Fibroblast of skin of left biceps (primary cell): ENCODE data around the gene GTF2F2.
"Not testable (repeated sequence)": the region's sequence is repeated elsewhere in the genome, so short reads cannot be mapped to it uniquely, and the experiment has no call there.

Experiments
- DNase-seq, 2 experiments: peaks; one replicate each; pipeline ENCODE4 v3.0.0-alpha.2; 2013; ENCODE audit warnings: low read depth in 2 of 2

Gene GTF2F2

DNA sequence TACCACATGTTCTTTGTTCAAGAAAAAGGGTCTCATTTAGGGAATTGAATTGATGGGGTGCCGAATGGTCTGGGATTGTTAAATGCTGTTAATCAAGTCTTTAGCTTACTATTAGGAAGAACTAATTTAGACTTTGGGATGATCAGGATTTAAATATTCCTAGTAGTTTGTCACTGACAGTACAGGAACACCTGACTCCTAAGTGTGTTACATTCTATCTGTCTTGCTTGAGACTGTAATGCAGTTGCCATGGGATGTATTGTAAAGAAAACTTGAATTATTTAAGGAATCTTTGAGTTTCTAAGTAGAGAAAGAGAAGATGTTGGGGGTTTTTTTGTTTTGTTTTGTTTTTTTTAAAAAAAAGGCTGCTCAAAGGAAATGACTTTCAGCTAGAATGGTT, 98.4 kb downstream of the GTF2F2 start:
- no peak for DNase-seq

DNA sequence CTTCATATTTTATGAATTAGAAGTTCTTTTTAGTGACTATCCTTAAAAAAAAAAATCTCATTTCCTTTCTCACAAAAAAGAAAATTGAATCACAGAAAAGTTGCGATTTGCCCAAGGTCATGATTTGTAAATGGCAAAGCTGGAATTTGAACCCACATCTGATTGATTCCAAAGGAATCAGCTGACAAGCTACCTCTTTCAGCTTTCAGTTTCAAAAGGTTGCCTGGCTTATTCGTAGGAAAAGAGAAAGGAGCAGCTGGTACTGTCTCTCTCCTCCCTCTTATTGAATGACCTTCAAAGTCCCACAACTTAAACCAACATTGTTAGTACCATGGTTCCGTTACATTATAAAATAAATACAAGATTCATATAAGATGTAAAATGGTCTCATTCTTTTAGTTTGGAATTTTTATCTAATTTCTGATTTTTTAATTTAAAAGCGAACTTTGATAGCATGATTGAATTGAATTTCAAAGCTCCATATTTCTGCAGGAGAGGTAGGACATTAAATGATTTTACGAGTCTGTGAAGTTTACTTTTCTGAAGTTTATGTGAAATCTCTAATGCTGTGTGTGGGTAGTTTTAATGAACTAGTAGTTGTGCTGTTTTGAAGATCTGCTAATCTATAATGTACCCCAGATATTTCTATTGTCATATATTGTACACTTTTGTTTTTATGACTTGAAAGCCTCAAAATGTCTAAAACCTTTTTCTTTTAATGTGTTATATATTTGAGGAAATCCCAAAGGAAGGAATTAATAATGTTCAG, 99.0 kb downstream of the GTF2F2 start:
- DNase-seq, result no peak

DNA sequence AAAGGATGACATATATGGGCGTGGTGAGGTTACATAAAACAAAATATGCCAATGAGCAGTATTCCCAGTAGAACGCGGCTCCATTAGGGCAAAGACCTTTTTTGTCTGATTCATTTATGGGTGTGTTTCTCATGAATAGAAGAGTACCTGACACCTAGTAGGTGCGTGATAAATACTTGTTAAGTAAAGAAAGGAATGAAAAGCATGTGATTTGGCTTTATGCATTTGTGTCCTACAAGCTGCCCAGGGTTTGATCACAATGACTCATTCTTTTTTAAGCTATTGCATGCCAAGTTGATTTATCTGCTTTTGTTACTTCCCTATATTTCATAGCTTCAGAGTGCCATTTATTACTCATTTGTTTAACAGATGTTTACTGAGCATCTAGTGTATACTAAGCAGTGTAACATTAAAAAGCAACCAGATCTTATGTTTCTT, 99.6 kb downstream of the GTF2F2 start:
- DNase-seq, result peak in 1 of 2 experiments; percentile 47

DNA sequence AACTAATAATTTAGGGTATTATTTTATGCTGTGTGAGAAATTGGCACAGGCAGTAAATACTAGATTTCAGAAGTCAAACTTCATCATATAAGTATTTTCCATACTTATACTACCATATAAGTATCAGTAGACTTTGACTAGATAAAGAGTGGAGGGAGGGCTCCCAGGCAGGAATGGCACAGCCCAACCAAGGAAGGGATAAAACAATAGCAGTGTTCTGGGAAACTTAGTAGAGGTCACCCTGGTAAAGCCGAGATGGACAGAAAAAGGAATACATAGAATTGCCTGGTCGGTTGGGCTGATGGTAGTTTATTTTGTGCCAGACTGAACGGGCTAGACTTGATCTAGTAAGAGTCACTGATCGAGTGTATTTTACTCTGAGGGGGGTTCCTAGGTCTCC, 100.1 kb downstream of the GTF2F2 start:
- no peak for DNase-seq

DNA sequence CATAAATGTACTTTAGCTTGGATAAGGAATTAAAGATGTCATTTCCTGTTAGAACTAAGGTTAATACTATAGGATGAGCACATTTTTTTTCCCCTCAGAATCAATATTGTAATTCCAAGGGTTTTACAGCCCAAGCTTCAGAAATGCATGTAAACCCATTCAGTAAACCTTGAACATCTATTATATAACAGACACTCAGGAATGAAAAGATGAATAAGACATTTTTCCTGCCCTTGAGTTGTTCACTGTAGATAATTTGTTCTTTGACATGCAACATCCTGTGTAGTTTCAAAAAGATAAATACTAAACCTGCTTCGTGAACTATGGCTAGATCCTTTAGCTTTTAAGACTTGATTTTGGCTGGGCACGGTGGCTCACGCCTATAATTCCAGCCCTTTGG, 102.2 kb downstream of the GTF2F2 start:
- DNase-seq, result no peak

DNA sequence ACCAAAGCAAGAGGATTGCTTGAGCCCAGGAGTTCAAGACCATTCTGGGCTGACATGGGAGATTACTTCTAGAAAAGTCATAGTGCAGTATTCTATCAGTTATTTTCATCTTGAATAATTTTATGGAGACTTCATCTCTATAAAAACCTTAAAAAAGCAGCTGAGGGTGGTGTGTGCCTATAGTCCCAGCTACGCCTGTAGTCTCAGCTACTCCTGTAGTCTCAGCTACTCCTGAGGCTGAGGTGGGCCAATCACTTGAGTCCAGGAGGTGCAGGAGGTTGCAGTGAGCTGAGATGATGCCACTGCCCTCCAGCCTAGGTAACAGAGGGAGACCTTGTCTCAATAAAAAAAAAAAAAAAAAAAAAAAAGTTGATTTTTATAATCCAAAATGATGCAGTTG, 102.6 kb downstream of the GTF2F2 start:
- no peak for DNase-seq

DNA sequence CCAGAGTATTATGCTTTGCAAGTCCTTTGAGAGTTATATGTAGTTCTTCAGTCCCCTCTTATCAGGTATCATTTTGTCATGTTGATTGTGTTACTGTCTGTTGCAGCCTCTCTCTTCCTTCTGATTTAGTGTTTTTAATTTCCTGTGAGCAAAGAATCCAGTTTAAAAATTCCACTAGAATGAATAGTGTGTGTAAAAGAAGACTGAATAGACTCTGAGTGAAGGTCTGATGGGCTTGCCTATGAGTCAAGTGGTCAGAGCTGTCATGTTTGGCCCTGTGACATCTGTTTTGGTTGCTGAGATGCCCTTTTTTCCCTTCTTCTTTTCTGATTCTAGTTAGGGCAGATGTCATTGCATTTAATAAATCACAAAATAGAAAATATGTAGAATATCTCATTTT, 103.9 kb downstream of the GTF2F2 start:
- no peak for DNase-seq

DNA sequence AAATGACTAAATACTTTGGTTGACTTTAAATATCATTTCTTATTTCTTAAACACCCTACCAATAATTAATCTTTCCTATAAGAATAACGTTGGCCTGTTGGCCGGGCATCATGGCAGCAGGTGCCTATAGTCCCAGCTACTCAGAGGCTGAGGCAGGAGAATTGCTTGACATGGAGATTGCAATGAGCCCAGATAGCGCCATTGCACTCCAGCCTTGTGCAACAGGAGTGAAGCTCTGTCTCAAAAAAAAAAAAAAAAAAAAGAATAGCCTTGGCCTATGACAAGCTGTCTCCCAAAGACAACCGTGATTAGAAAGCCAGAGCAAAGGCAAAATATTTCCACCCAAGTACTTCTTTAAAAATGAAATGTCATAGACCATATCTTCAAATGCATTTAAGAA, 105.1 kb downstream of the GTF2F2 start:
- DNase-seq, result no peak

DNA sequence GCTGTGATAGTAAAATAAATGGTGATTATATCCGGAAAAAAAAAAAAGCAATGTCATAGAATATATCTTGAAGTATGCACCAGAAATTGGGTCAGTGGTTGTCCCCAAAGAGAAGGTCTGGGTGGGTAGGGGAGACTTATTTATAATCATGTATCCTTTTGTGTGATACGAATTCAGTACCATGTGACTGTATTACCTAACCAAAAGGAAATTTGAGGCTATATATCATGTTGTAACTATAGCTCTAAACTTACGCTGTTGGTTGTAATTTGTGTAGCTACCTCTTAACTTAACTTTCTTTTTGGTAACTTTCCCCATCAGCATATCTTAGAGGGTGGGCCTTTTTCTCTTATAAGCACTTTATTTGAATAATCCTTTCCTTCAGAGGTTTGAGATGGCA, 105.7 kb downstream of the GTF2F2 start:
- DNase-seq, result no peak

DNA sequence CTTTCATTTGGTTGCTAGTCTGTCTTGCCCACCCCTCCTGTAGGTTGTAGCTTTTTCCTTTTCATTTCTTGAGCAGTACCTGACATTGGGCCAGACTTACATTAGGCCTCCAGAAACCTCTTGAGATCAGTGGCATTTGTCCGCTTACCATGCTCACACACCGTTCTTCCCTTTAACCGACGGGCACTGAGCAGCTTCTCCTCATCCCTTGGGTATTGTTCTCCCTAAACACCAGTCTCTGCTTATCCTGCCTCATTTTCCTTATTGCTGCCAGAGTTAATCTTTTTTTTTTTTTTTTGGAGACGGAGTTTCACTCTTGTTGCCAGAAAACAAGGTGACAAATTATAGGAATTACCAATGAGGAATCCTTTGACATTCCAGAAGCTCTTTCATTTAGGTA, 107.7 kb downstream of the GTF2F2 start:
- no peak for DNase-seq

DNA sequence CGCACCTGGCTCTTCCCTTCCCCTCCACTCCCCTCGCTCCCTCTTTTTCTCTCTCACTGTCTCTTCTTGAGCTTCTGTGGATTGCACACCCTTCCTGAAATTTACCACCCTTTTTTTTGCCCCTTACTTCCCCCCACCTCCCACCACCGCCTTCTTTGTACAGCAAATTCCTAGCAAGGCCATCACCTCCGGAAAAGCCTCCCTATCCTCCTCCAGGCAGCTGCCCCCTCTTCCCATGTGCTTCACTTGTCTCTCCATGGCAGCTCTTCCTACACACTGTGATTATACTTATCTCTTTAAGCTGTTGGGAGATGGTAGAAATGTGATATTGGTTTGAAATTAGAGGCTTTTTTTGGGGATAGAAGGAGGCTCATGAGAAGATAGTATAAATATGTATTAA, 108.9 kb downstream of the GTF2F2 start:
- no peak for DNase-seq

DNA sequence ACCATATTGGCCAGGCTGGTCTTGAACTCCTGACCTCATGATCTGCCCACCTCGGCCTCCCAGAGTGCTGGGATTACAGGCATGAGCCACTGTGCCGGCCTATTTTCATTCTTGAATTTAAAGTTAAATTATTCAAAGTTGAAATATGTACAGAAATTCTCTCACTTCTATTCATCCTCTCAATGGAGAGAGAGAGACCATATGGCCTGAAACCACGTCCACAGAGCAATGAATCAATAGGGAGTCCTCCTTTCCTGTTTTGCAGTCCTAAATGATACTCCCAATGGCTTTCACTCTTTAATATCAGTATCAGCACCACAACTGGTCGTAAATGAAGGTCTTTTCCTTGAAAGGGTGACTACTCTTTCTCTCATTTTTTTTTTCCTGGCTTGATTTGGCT, 111.0 kb downstream of the GTF2F2 start:
- DNase-seq, result no peak

DNA sequence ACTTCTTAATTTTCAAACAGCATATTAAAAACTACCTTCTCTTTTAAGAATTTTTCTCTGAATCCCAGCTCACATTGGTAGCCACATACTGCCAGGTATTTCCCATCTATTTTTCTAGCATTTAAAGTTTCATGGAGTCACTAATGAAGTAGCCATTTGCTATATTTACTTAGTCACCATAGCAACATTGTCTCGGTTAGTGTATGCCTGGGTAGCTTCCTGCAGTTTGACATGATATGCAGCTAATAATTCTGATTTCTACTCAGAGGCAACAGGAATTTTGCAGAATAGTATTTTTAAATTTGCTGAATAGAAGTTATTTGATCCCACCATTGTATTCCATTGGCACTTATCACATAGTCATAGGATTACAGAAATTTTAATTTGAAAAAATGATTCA, 111.4 kb downstream of the GTF2F2 start:
- no peak for DNase-seq

DNA sequence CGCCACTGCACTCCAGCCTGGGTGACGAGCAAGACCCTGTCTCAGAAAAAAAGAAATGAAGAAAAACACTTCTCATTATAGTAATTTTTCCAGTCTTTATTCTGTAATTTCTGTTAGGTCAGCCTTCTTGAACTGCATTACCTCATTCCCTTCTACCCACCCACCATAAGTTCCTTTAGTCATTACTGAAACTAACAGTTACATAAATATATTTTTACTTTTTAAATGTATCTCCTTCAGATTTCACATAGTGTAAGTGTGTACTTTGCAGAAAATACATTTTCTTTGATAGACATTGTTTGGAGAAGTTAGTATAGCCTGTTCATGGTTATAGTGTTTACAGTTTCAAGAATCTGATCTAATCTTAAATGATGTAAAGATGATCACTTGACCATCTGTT, 112.3 kb downstream of the GTF2F2 start:
- no peak for DNase-seq

DNA sequence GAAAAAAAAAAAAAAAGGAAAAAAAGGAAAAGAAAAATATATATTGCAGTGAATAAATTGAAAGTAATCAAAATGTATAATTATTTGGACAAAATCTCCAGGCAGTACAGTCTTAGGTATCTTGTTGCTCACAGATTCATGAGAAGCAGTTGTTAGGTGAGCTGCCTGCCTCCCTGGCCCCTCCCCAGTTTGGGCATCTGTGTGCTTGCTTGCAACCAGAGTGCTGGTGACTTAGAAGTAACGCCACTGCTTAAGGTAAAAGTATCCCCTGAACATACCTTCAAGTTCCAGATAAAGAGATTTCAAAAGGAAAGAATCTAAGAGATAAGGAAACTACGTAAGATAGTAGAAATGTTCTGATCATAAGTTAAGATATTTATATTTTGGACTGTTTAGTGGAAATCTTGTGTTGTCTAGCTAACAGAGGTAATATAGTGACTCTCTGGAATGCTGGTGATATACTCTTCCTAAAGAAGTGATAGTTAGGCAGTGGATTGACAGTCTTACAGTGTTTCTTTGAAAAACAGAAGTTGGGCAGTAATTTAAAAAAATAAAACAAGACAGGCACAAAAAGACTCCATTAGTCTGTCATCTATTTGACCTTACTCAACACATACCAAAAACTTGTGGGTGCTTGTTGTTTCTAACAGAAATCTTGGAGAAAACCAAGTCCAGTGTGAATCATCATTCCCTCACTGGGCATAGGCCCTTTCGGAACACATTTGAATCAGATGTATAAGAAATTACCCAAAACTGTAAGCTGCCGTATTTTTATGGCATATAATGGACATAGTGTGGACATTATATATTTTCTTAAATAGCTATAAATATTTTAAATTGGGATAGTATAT, 118.9 kb downstream of the GTF2F2 start:
- DNase-seq, result no peak

DNA sequence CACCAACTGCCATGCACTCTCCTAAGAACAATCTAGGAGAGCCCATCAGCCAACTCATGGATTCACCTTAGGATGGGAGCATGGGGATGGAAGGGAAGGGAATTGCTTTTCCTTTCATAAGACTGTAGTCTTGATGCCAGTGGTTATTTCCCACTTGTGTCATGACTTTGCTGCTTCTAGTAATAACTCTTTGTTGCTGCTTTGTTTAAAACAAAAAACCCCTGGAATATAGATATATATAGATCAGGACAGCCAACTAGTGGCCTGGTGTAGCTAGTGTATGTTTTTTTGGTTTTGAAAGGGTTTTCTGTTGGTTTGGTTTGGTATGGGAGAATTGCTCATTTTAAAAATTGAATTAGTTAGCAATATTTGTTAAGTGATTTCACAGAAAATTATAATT, 119.8 kb downstream of the GTF2F2 start:
- DNase-seq, result no peak

DNA sequence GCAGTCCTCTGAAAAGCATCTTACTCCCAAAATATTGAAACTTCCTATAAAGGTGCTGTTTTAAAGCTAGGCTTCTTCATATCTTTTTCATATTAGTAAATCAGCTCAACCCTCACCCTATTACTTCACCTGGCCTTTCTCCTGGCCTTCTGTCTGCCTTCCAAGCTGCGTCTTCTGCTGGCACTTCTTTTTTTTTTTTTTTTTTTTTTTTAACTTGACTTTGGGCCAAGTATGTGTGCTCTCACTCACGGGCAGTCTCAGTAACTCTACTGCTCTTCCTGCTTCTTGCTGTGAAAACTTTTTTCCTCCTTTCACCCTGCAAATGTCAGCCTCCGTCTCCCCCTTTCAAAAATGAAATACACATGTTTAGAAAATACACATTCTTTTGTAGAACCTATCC, 121.8 kb downstream of the GTF2F2 start:
- no peak for DNase-seq

DNA sequence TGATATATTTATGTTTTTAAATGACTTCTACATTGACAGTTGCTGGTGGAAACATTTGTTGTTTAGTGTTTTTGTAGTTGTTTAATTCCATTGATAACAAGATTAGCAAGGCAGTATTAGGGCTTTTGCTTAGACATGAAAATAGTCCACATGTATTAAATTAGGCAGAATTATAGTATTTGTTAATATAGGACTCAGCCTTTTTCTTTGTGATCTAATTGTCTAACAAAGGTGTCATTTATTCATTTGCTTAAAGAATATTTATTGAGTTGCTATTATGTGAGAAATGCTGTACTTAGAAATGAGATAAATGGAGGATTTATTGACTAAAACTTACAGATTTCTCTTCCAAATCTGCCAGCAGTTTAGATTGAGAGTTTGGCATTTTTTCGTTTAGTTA, 122.2 kb downstream of the GTF2F2 start:
- DNase-seq, result no peak

DNA sequence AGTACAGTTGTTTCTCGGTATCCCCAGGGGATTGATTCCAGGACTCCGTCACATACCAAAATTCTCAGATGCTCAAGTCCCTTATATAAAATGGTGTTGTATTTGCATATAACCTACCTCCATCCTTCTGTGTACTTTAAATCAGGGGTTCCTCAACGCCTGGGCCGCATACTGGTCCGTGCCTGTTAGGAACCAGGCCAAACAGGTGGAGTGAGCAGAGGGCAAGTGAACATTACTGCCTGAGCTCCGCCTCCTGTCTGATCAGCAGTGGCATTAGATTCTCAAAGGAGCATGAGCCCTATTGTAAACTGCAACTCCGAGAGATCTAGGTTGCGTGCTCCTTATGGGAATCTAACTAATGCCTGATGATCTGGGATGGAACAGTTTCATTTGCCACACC, 122.8 kb downstream of the GTF2F2 start:
- DNase-seq, result no peak

DNA sequence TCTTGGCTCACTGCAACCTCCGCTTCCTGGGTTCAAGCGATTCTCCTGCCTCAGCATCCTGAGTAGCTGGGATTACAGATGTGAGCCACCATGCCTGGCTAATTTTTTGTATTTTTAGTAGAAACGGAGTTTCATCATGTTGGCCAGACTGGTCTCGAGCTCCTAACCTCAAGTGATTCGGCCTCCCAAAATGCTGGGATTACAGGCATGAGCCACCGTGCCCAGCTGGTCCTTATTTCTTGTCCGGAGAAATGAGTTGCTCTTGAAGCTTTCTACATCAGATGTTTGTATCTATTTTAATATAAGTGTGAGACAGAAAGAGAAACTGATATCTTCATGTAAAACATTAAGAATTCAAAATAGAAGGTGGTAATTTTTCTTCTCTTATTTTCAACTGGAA, 124.4 kb downstream of the GTF2F2 start:
- DNase-seq, result not testable (repeated sequence)

DNA sequence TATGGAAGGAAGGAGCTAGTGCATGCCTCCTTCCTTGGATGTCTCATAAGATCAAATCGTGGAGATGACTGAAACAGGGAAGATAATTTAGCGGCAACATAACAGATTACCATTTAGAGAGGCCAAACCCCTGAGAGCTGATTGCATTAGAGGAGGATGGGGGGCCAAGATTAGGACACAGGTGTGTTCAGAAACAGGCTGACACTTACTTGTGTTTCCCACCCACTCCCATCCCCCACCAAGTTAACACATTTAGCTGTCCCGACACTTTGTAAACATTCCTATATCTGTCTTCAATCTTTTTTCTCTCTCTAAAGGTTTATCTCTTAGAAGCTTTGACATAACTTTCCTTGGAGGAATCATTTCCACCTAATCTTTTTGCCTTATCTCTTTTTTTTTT, 129.4 kb downstream of the GTF2F2 start:
- no peak for DNase-seq

DNA sequence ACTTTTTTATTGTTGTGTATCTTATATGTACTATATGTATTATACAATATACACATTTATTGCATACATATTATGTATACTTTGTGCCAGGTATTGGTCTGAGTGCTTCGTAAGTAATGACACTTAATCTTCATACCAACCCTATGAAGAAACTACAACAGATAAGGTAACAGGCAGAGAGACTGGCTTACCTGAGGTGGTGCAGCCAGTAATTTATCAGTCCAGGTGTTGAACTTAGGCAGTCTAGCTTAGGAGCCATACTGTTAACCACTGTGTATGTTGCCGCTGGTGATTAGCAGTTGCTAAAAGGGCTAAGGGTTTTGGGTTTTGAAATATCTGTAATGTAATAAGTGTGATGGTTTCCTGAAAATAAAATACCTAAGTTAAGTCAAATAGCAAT, 134.1 kb downstream of the GTF2F2 start:
- DNase-seq, result no peak

DNA sequence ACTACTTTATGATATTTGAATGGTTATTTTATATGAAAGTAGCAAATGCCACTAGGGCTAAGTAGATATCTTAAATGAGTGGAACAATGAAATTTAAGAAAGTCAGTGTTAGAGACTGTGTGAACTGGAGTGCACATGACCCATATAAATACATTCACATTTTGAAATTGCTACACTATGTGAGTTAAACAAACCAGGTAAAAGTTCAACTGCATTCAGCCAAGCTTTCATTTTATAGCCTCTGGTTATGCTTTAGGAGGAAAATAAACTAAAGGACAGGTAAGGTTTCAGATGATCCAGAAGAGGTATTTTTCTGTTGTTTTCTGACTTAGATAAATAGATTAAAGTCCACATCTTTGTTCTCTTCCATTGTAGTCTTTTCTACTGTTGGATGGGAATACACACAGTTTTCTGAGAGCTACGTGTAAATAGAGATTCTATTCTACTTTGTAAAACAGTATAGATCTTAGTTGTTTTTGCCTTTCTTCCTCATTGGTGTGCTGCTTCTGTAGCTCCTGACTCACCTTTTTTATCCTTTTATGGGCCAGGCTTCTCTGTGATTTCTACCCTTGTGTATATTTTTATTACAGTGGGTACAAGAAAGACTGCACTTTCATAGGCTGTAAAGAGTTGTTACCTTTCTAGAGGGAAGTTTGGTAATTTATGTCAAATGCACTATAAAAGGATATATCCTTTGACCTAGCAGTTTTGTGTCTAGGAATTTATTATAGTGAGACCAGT, 135.1 kb downstream of the GTF2F2 start:
- no peak for DNase-seq
